Measurements from ENCODE around the gene RALGPS1. TPM values are rescaled to one million over a fixed set of nuclear protein-coding genes. Genes with fewer than 3 reads are reported as not detected.

The RALGPS1 gene
- total and polyA plus RNA-seq, 2 of the 8 experiments (the other 6 are each of a cell fraction or from before 2014, with no cell fraction given): 20.0 to 23.5 TPM

DNA sequence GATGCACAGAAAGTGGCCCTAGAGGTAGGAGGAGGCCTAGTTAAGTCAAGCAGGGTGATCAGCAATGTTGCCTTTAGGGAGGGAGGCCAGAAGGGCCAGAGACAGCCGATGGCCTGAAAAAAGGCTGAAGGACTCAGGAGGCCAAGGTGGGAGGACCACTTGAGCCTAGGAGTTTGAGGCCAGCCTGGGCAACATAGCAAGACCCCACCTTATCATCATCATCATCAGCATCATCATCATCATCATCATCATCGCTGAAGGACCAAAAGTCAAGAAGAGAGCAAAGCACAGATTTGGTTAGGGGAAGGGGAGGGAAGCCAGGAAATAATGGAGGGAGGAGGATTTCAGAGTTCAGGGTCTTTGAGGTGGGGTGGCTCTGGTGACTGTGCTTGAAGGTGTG, 74.3 kb downstream of the RALGPS1 start:
- no peaks in the 10 kb centered on the region for H4K20me1 ChIP-seq (replicated peaks in 1 of 2; ENCODE audit: control insufficient read depth in 1 of 2, insufficient read depth in 2 of 2, low read length in 2 of 2)
- ChIA-PET POLR2A (ENCODE audit: partially characterized antibody) (no interaction called here), CTCF (ENCODE audit: partially characterized antibody) (interaction anchor here (0.6 kb wide), 1 partner anchor 112 kb away, joined by 3 read pairs; no protein-coding TSS in a partner anchor)
- H3K4me3 ChIP-seq (ENCODE audit: extremely low read depth in 1 of 4, insufficient read depth in 2 of 4, low read depth in 3 of 4, low read length in 4 of 4): no peak overlapping the region
- H3K79me2 ChIP-seq (ENCODE audit: control insufficient read depth in 1 of 2, insufficient read depth in 2 of 2, low read length in 2 of 2): no peaks in the 10 kb centered on the region
- H2BK20ac ChIP-seq (ENCODE audit: low read length): no peak overlapping the region
- no peak overlapping the region for H3K56ac ChIP-seq (replicated peaks; ENCODE audit: insufficient read length, low read depth, low read length)
- TF ChIP-seq ATF3 (IDR thresholded peaks at IDR 0.05; ENCODE audit: insufficient read depth, low read depth, low read length) (no peak), SIRT6 (IDR thresholded peaks at IDR 0.05; ENCODE audit: low read length) (no peak)
- H3K4ac ChIP-seq (replicated peaks; ENCODE audit: insufficient read length, low read depth, low read length): no peak overlapping the region
- H3K23me2 ChIP-seq (ENCODE audit: low read depth, low read length): no peaks in the 10 kb centered on the region
- H4K91ac ChIP-seq (replicated peaks; ENCODE audit: insufficient read length, low read length): no peak overlapping the region
- no peak overlapping the region for H2AK5ac ChIP-seq (ENCODE audit: low read depth, low read length)
- H3K9ac ChIP-seq (replicated peaks in 1 of 4; ENCODE audit: extremely low read depth in 1 of 4, low read depth in 3 of 4, low read length in 3 of 4): no peak overlapping the region
- H4K8ac ChIP-seq (ENCODE audit: extremely low read depth, insufficient read depth, low read length): no peak overlapping the region
- H2BK15ac ChIP-seq (ENCODE audit: low read length): no peak overlapping the region
- no peak overlapping the region for H3K18ac ChIP-seq (ENCODE audit: extremely low read depth, low read length)
- no peak overlapping the region; the same call in 1 of the 2 replicates for H2BK12ac ChIP-seq (ENCODE audit: low read depth, low read length)
- no peaks in the 10 kb centered on the region for H3K36me3 ChIP-seq (ENCODE audit: control insufficient read depth in 2 of 4, insufficient read depth in 4 of 4, low read length in 3 of 4)
- WGBS, 2 experiments (ENCODE audit: extremely low coverage in 1 of 2, insufficient coverage in 1 of 2, insufficient read length in 1 of 2, insufficient replicate concordance in 2 of 2, low coverage in 1 of 2, low lambda C conversion rate in 2 of 2, missing lambda C conversion rate in 1 of 2): 86% methylated on average over 2 of the region's 2 CpGs; no CpG with 5 or more reads in 1 of the 2 experiments
- no peak overlapping the region for H4K5ac ChIP-seq (ENCODE audit: insufficient read length, low read depth, low read length)
- no peak for FAIRE-seq
- H3K27ac ChIP-seq (ENCODE audit: low read depth, low read length): no peak overlapping the region
- DNase-seq (ENCODE audit: low read depth in 1 of 2, low spot score in 2 of 2): no peak
- H3K14ac ChIP-seq (ENCODE audit: insufficient read length): no peak overlapping the region
- no peaks in the 10 kb centered on the region for H3K27me3 ChIP-seq (replicated peaks in 1 of 4; ENCODE audit: control insufficient read depth in 3 of 4, extremely low read depth in 1 of 4, insufficient read depth in 3 of 4, low read length in 3 of 4)
- no peak overlapping the region for H2BK120ac ChIP-seq (replicated peaks; ENCODE audit: low read depth, low read length)
- no peaks in the 10 kb centered on the region for H3K4me1 ChIP-seq (replicated peaks in 1 of 4; ENCODE audit: control insufficient read depth in 3 of 4, insufficient read depth in 4 of 4, low read length in 3 of 4)
- no peak overlapping the region for H2BK5ac ChIP-seq (ENCODE audit: low read depth, low read length)
- H2AFZ ChIP-seq (ENCODE audit: low read length): no peak overlapping the region
- no peak overlapping the region for H3K4me2 ChIP-seq (ENCODE audit: insufficient read depth in 1 of 2, low read depth in 2 of 2, low read length in 2 of 2)
- no peak overlapping the region for H3K23ac ChIP-seq (ENCODE audit: insufficient read length)
- peaks cover 10 to 13% of the 10 kb centered on the region in 2 experiments; a peak in 2 of 4 replicates for H3K9me3 ChIP-seq (ENCODE audit: insufficient read depth in 2 of 2, low read depth in 1 of 2, low read length in 1 of 2)
- H3K79me1 ChIP-seq (ENCODE audit: low read depth, low read length): no peaks in the 10 kb centered on the region

Measured in H1 (cell line).